Mesendoderm (in vitro differentiated cells): ENCODE measurements around the gene CDH20.
A peak's percentile ranks its signal among the peaks of the same experiment; 100 is the strongest.

ENCODE experiments used
- DNase-seq: peaks from one replicate; pipeline ENCODE4 v3.0.0; 2013
- H2AK5ac ChIP-seq: 2 replicates; pipeline ENCODE4 v1.6.1; 2013; ENCODE audit warnings: low read length, inconsistent platforms
- H2BK120ac ChIP-seq: 2 replicates; pipeline ENCODE4 v1.6.1; 2013; ENCODE audit warnings: low read depth, mild to moderate bottlenecking, low read length, moderate library complexity, mixed read lengths
- H2BK15ac ChIP-seq: replicated peaks from 2 replicates; pipeline ENCODE4 v1.6.1; 2013; ENCODE audit warnings: low read depth, mild to moderate bottlenecking, moderate library complexity
- H2BK5ac ChIP-seq: 2 replicates; pipeline ENCODE4 v1.6.1; 2013; ENCODE audit warnings: low read length, inconsistent platforms
- H3K18ac ChIP-seq: 2 replicates; pipeline ENCODE4 v1.6.1; 2013; ENCODE audit warnings: mild to moderate bottlenecking, low read length, mixed read lengths
- H3K23ac ChIP-seq: one replicate; pipeline ENCODE4 v1.6.1; 2013; ENCODE audit warnings: low read length
- H3K27ac ChIP-seq: 2 replicates; pipeline ENCODE4 v1.5.1; 2013; ENCODE audit warnings: low read depth, mild to moderate bottlenecking, inconsistent platforms, low read length, moderate library complexity
- H3K27me3 ChIP-seq: 2 replicates; pipeline ENCODE4 v1.6.1; 2013; ENCODE audit warnings: low read length, control low read depth, mild to moderate bottlenecking, inconsistent platforms; ENCODE audit not compliant: insufficient read depth, poor library complexity
- H3K36me3 ChIP-seq: 2 replicates; pipeline ENCODE4 v1.6.1; 2013; ENCODE audit warnings: low read length, inconsistent platforms; ENCODE audit not compliant: control insufficient read depth, insufficient read depth
- H3K4ac ChIP-seq: one replicate; pipeline ENCODE4 v1.6.1; 2013; ENCODE audit warnings: low read depth, mild to moderate bottlenecking, low read length, moderate library complexity
- H3K4me1 ChIP-seq: 2 replicates; pipeline ENCODE4 v1.6.1; 2013; ENCODE audit warnings: low read depth, low read length, inconsistent platforms; ENCODE audit not compliant: control insufficient read depth
- H3K4me2 ChIP-seq: 2 replicates; pipeline ENCODE4 v1.6.1; 2013; ENCODE audit warnings: low read length
- H3K4me3 ChIP-seq: 2 replicates; pipeline ENCODE4 v1.5.1; 2013; ENCODE audit warnings: mild to moderate bottlenecking, low read length
- H3K56ac ChIP-seq: one replicate; pipeline ENCODE4 v1.6.1; 2013; ENCODE audit warnings: low read length
- H3K79me1 ChIP-seq: 2 replicates; pipeline ENCODE4 v1.6.1; 2013; ENCODE audit warnings: low read length, inconsistent platforms
- H3K79me2 ChIP-seq: 2 replicates; pipeline ENCODE4 v1.6.1; 2013; ENCODE audit warnings: mild to moderate bottlenecking, low read length; ENCODE audit not compliant: control insufficient read depth, insufficient read depth
- H3K9ac ChIP-seq: 2 replicates; pipeline ENCODE4 v1.6.1; 2013; ENCODE audit warnings: low read length, inconsistent platforms
- H4K5ac ChIP-seq: one replicate; pipeline ENCODE4 v1.6.1; 2013; ENCODE audit warnings: low read length
- H4K8ac ChIP-seq: one replicate; pipeline ENCODE4 v1.6.1; 2013; ENCODE audit warnings: low read depth, mild to moderate bottlenecking, control low read depth, low read length, moderate library complexity
- WGBS: extraction: QIAGEN DNeasy Blood & Tissue Kit; methylation state at CpG from one replicate; pipeline ENCODE4 v1.1.7; 2013; ENCODE audit warnings: low lambda C conversion rate, missing lambda C conversion rate; ENCODE audit not compliant: insufficient coverage; ENCODE audit errors: extremely low coverage; 5-methylcytosine and 5-hydroxymethylcytosine counted together

CDH20 gene

GRCh38 chr18:61323951-61324350 lies 9.3 kb upstream of the CDH20 start:
- H3K4me1 ChIP-seq: no peaks in the 10 kb centered on the region
- no peak overlapping the region for H2AK5ac ChIP-seq
- no peak for DNase-seq
- no peak overlapping the region for H2BK120ac ChIP-seq
- no peak overlapping the region for H3K4me3 ChIP-seq
- H3K36me3 ChIP-seq: no peaks in the 10 kb centered on the region
- no peaks in the 10 kb centered on the region for H3K79me2 ChIP-seq
- no peak overlapping the region for H4K5ac ChIP-seq
- H4K8ac ChIP-seq: no peak overlapping the region
- H3K56ac ChIP-seq: no peak overlapping the region
- H3K4ac ChIP-seq: no peak overlapping the region
- no peak overlapping the region for H3K9ac ChIP-seq
- no peaks in the 10 kb centered on the region for H3K79me1 ChIP-seq
- H2BK15ac ChIP-seq: no peak overlapping the region
- H3K18ac ChIP-seq: no peak overlapping the region
- no peak overlapping the region for H3K23ac ChIP-seq
- no peak overlapping the region for H2BK5ac ChIP-seq
- no peaks in the 10 kb centered on the region for H3K27me3 ChIP-seq
- no peak overlapping the region for H3K4me2 ChIP-seq
- no CpG with 5 or more reads among the region's 1 CpG for WGBS
- H3K27ac ChIP-seq: no peak overlapping the region

GRCh38 chr18:61326407-61326806 lies 6.8 kb upstream of the CDH20 start:
- Histone ChIP-seq H2AK5ac (no peak overlapping the region), H3K79me2 (no peaks in the 10 kb centered on the region), H3K18ac (no peak overlapping the region), H2BK5ac (no peak overlapping the region), H3K4me2 (no peak overlapping the region), H2BK15ac (no peak overlapping the region), H3K4ac (no peak overlapping the region), H3K4me3 (no peak overlapping the region), H3K36me3 (no peaks in the 10 kb centered on the region), H4K5ac (no peak overlapping the region), H2BK120ac (no peak overlapping the region), H4K8ac (no peak overlapping the region), H3K56ac (no peak overlapping the region), H3K9ac (no peak overlapping the region), H3K4me1 (no peaks in the 10 kb centered on the region), H3K27ac (no peak overlapping the region), H3K27me3 (no peaks in the 10 kb centered on the region), H3K79me1 (no peaks in the 10 kb centered on the region), H3K23ac (no peak overlapping the region)
- no peak for DNase-seq

GRCh38 chr18:61329398-61329797 lies 3.8 kb upstream of the CDH20 start:
- Histone ChIP-seq H3K9ac (no peak overlapping the region), H3K4ac (no peak overlapping the region), H3K23ac (no peak overlapping the region), H3K79me1 (no peaks in the 10 kb centered on the region), H3K56ac (no peak overlapping the region), H3K79me2 (no peaks in the 10 kb centered on the region), H4K5ac (no peak overlapping the region), H4K8ac (no peak overlapping the region), H3K36me3 (no peaks in the 10 kb centered on the region), H3K4me3 (no peak overlapping the region), H2AK5ac (no peak overlapping the region), H3K4me2 (no peak overlapping the region), H3K27me3 (peaks cover 2% of the 10 kb centered on the region), H2BK120ac (no peak overlapping the region), H3K4me1 (peaks cover 2% of the 10 kb centered on the region), H2BK5ac (no peak overlapping the region), H3K18ac (no peak overlapping the region), H2BK15ac (no peak overlapping the region), H3K27ac (no peak overlapping the region)
- no CpG with 5 or more reads among the region's 3 CpGs for WGBS
- DNase-seq: no peak

- no peak overlapping the region for H3K56ac ChIP-seq
- no peak for DNase-seq
- H3K79me2 ChIP-seq: no peaks in the 10 kb centered on the region
- H3K79me1 ChIP-seq: no peaks in the 10 kb centered on the region
- no peak overlapping the region for H3K18ac ChIP-seq
- no peak overlapping the region for H2BK120ac ChIP-seq
- H4K8ac ChIP-seq: no peak overlapping the region
- WGBS: no CpG with 5 or more reads among the region's 3 CpGs
- H3K9ac ChIP-seq: no peak overlapping the region
- H3K4me3 ChIP-seq: no peak overlapping the region
- H3K4ac ChIP-seq: no peak overlapping the region
- H3K4me2 ChIP-seq: no peak overlapping the region
- H4K5ac ChIP-seq: no peak overlapping the region
- H2AK5ac ChIP-seq: no peak overlapping the region
- peaks cover 2% of the 10 kb centered on the region for H3K4me1 ChIP-seq
- H2BK5ac ChIP-seq: no peak overlapping the region
- no peaks in the 10 kb centered on the region for H3K36me3 ChIP-seq
- no peak overlapping the region for H3K23ac ChIP-seq
- no peak overlapping the region for H3K27ac ChIP-seq
- no peak overlapping the region for H2BK15ac ChIP-seq
- peaks cover 3% of the 10 kb centered on the region for H3K27me3 ChIP-seq
Observed at GRCh38 chr18:61331051-61331450, 2.2 kb upstream of the CDH20 start.

GRCh38 chr18:61333746-61334490 lies 688 bp downstream of the CDH20 start:
- no CpG with 5 or more reads among the region's 73 CpGs for WGBS
- Histone ChIP-seq H3K4me2 (peak overlapping the region; percentile 15), H2AK5ac (no peak overlapping the region), H3K27me3 (peaks cover 3% of the 10 kb centered on the region), H3K27ac (no peak overlapping the region), H2BK15ac (no peak overlapping the region), H2BK5ac (no peak overlapping the region), H3K36me3 (no peaks in the 10 kb centered on the region), H3K4me3 (peak overlapping the region; percentile 1), H3K4ac (no peak overlapping the region), H3K9ac (peak overlapping the region; percentile 9), H3K56ac (peak overlapping the region; percentile 4), H3K4me1 (peaks cover 2% of the 10 kb centered on the region), H4K8ac (no peak overlapping the region), H3K23ac (no peak overlapping the region), H2BK120ac (no peak overlapping the region), H4K5ac (no peak overlapping the region), H3K79me2 (no peaks in the 10 kb centered on the region), H3K79me1 (no peaks in the 10 kb centered on the region), H3K18ac (no peak overlapping the region)
- DNase-seq: peak; percentile 43

- no peak for DNase-seq
- no peak overlapping the region for H4K5ac ChIP-seq
Observed at GRCh38 chr18:61334491-61334850, 1.2 kb downstream of the CDH20 start.

More at GRCh38 chr18:61334491-61334850, 1.2 kb downstream of the CDH20 start:
- Histone ChIP-seq H2BK15ac (no peak overlapping the region), H3K23ac (no peak overlapping the region), H3K36me3 (no peaks in the 10 kb centered on the region), H2BK120ac (no peak overlapping the region), H2BK5ac (no peak overlapping the region), H3K56ac (peak overlapping the region; percentile 4), H3K4ac (no peak overlapping the region), H3K79me2 (no peaks in the 10 kb centered on the region), H2AK5ac (no peak overlapping the region), H3K4me2 (peak overlapping the region; percentile 15), H3K4me1 (peaks cover 2% of the 10 kb centered on the region), H3K9ac (peak overlapping the region; percentile 9), H3K27me3 (peaks cover 3% of the 10 kb centered on the region), H3K18ac (no peak overlapping the region), H3K27ac (no peak overlapping the region), H3K4me3 (peak overlapping the region; percentile 1), H4K8ac (no peak overlapping the region), H3K79me1 (no peaks in the 10 kb centered on the region)
- no CpG with 5 or more reads among the region's 13 CpGs for WGBS
